K562 (cell line): ENCODE results near the gene ZFYVE16. TPM values are rescaled to one million over a fixed set of nuclear protein-coding genes. Genes with fewer than 3 reads are reported as not detected.
"Not testable (repeated sequence)": the region's sequence is repeated elsewhere in the genome, so short reads cannot be mapped to it uniquely, and the experiment has no call there.

Experiments
- ATAC-seq: fragments of 200-7000 bp; cut with Tn5 transposase; 3 replicates; pipeline ENCODE4 v1.9.1; 2020; ENCODE audit warnings: moderate library complexity
- BruUV-seq: library from RNA; stranded (reverse); fragments of 400-500 nt; replicated peaks from 2 replicates; lab custom pipeline; 2021; lab: Mats Ljungman, UMichigan
- CTCF ChIA-PET: fragments of 300-600 bp; formaldehyde crosslinking; extraction: SDS; loops from one replicate; lab custom pipeline; 2021; ENCODE audit warnings: low intra/inter-chr PET ratio; lab: Yijun Ruan, JAX
- POLR2A ChIA-PET: fragments of 300-600, 350-650 bp; sonication (Branson Sonifier 250); formaldehyde crosslinking; extraction: SDS; loops from one replicate; lab custom pipeline; 2021; ENCODE audit warnings: antibody characterized with exemption, inconsistent platforms; lab: Yijun Ruan, JAX
- DNase-seq, 4 experiments: peaks; one replicate each; pipeline versions ENCODE4 v3.0.0 to v3.0.0-alpha.2; 2011 to 2018; ENCODE audit warnings: low spot score in 3 of 4, mixed read lengths in 3 of 4; ENCODE audit errors: extremely low read depth in 1 of 4
- FAIRE-seq: peaks from 2 replicates; lab custom pipeline; 2011; peaks lifted over from hg19 to GRCh38; lab: Jason Lieb, UNC
- H2AFZ ChIP-seq: 2 replicates; pipeline ENCODE4 v1.6.0; 2011; ENCODE audit warnings: low read depth, low read length, control low read depth, inconsistent platforms
- H3K27ac ChIP-seq: fragments of 200-600 bp; 3 replicates; pipeline ENCODE4 v1.8.0; 2011; ENCODE audit warnings: low read depth, mild to moderate bottlenecking, control low read depth, inconsistent platforms, low read length, moderate library complexity, mixed read lengths; ENCODE audit errors: extremely low read depth
- H3K27me3 ChIP-seq, 2 experiments: fragments of 300-600 bp in 1 of 2; 2 replicates in 1 of 2; 3 replicates in 1 of 2; pipeline versions ENCODE4 v1.6.0 to v1.8.0; 2011; ENCODE audit warnings: inconsistent platforms in 2 of 2, low read length in 2 of 2, mild to moderate bottlenecking in 1 of 2, mixed read lengths in 1 of 2, moderate library complexity in 1 of 2; ENCODE audit not compliant: control insufficient read depth in 2 of 2, insufficient read depth in 2 of 2
- H3K36me3 ChIP-seq: fragments of 300-600 bp; 3 replicates; pipeline ENCODE4 v1.8.0; 2011; ENCODE audit warnings: mild to moderate bottlenecking, low read length, inconsistent platforms; ENCODE audit not compliant: control insufficient read depth, insufficient read depth
- H3K4me1 ChIP-seq, 2 experiments: fragments of 200-600 bp in 1 of 2; replicated peaks in 1 of 2; 2 replicates in 1 of 2; 3 replicates in 1 of 2; pipeline versions ENCODE4 v1.5.1 to v1.8.0; 2011; ENCODE audit warnings: inconsistent platforms in 2 of 2, low read length in 2 of 2, mild to moderate bottlenecking in 1 of 2, mixed read lengths in 1 of 2, moderate library complexity in 1 of 2; ENCODE audit not compliant: control insufficient read depth in 2 of 2, insufficient read depth in 2 of 2
- H3K4me2 ChIP-seq: 2 replicates; pipeline ENCODE4 v1.6.1; 2011; ENCODE audit warnings: low read length, control low read depth, inconsistent platforms, mixed read lengths; ENCODE audit not compliant: insufficient read depth
- H3K4me3 ChIP-seq: fragments of 200-600 bp; sonication (generic), shearing (Covaris generic); 2 replicates; pipeline ENCODE4 v1.5.1; 2016; ENCODE audit warnings: control low read depth, inconsistent platforms
- H3K79me2 ChIP-seq: fragments of 200-600 bp; 3 replicates; pipeline ENCODE4 v1.8.0; 2011; ENCODE audit warnings: low read length, inconsistent platforms; ENCODE audit not compliant: control insufficient read depth, insufficient read depth
- H3K9ac ChIP-seq, 2 experiments: 2 replicates each; pipeline versions ENCODE4 v1.6.0 to v1.6.1; 2011; ENCODE audit warnings: low read depth in 2 of 2, low read length in 2 of 2, control low read depth in 1 of 2, inconsistent platforms in 1 of 2, mild to moderate bottlenecking in 1 of 2, mixed read lengths in 1 of 2; ENCODE audit not compliant: insufficient read depth in 1 of 2
- H3K9me1 ChIP-seq: one replicate; pipeline ENCODE4 v1.6.0; 2011; ENCODE audit warnings: inconsistent platforms, mild to moderate bottlenecking, low read length, moderate library complexity; ENCODE audit not compliant: control insufficient read depth, insufficient read depth
- H3K9me3 ChIP-seq: replicated peaks from 2 replicates; pipeline ENCODE4 v1.5.1; 2011; ENCODE audit warnings: low read depth, low read length, inconsistent platforms; ENCODE audit not compliant: control insufficient read depth, insufficient read depth
- H4K20me1 ChIP-seq: replicated peaks from 2 replicates; pipeline ENCODE4 v1.6.1; 2011; ENCODE audit warnings: low read length, inconsistent platforms, mixed read lengths; ENCODE audit not compliant: control insufficient read depth, insufficient read depth
- CBFA2T3 ChIP-seq: fragments of 450-650 bp; IDR thresholded peaks from 2 replicates; pipeline ENCODE4 v1.6.1; 2017
- CREB1 ChIP-seq, 2 experiments: sonication (generic) in 1 of 2; formaldehyde crosslinking in 1 of 2; IDR thresholded peaks; 2 replicates each; pipeline versions ENCODE4 v1.6.1 to v1.8.0; 2012 to 2022; ENCODE audit warnings: inconsistent platforms in 1 of 2, mild to moderate bottlenecking in 1 of 2, missing genetic modification reagents in 1 of 2, moderate library complexity in 1 of 2
- DPF2 ChIP-seq: fragments of 450-650 bp; IDR thresholded peaks from 2 replicates; pipeline ENCODE4 v1.6.1; 2016
- ETV1 ChIP-seq: fragments of 450-650 bp; conservative IDR thresholded peaks from 2 replicates; pipeline ENCODE4 v1.6.1; 2016; ENCODE audit warnings: missing genetic modification characterization, control low read depth, low read depth, missing compliant biosample characterization
- FOXA3 ChIP-seq, 2 experiments: fragments of 450-650 bp in 1 of 2; sonication (generic) in 1 of 2; formaldehyde crosslinking; IDR thresholded peaks in 1 of 2; conservative IDR thresholded peaks in 1 of 2; 2 replicates each; pipeline versions ENCODE4 v1.4.0 to v1.8.0; 2020 to 2022; ENCODE audit warnings: mild to moderate bottlenecking in 2 of 2, missing genetic modification reagents in 1 of 2
- GTF2E2 ChIP-seq: fragments of 200-800 bp; sonication (Bioruptor generic); IDR thresholded peaks from 2 replicates; pipeline ENCODE4 v1.6.1; 2016; ENCODE audit warnings: missing genetic modification characterization, missing compliant biosample characterization
- NCOA2 ChIP-seq, 2 experiments: fragments of 450-650 bp; IDR thresholded peaks; 2 replicates each; pipeline ENCODE4 v1.6.1; 2018; ENCODE audit warnings: mild to moderate bottlenecking in 2 of 2, moderate library complexity in 1 of 2; ENCODE audit not compliant: partially characterized antibody in 2 of 2
- PRMT5 ChIP-seq: sonication (generic); formaldehyde crosslinking; IDR thresholded peaks from 2 replicates; pipeline ENCODE4 v1.5.0; 2020; ENCODE audit warnings: missing genetic modification reagents
- SP1 ChIP-seq: sonication (generic); formaldehyde crosslinking; IDR thresholded peaks from 2 replicates; pipeline ENCODE4 v1.8.1; 2022; ENCODE audit warnings: mild to moderate bottlenecking, missing genetic modification reagents
- TCFL5 ChIP-seq: fragments of 250-450 bp; sonication (Bioruptor Pico); conservative IDR thresholded peaks from 2 replicates; pipeline ENCODE4 v1.6.1; 2021; ENCODE audit warnings: mild to moderate bottlenecking, moderate library complexity, matching md5 sums
- WGBS: fragments of 100-300 bp; shearing (Covaris generic); methylation state at CpG from one replicate; pipeline ENCODE4 v1.1.6; 2016; ENCODE audit warnings: low coverage, mixed read lengths; ENCODE audit not compliant: insufficient coverage; ENCODE audit errors: missing lambda C conversion rate; 5-methylcytosine and 5-hydroxymethylcytosine counted together
- in situ Hi-C: fragments of 300-500 bp; cut with MboI; formaldehyde crosslinking; loops from 4 replicates; pipeline ENCODE4 v1.15.0; 2018; ENCODE audit warnings: inconsistent platforms, mixed read lengths
- intact Hi-C: fragments of 100-400 bp; cut with micrococcal nuclease; formaldehyde crosslinking; loops from 2 replicates; pipeline ENCODE4 v1.14.2; 2022
- polyA plus RNA-seq, 8 experiments: library from polyadenylated mRNA; depleted of rRNA in 4 of 8; stranded (reverse) in 5 of 8; unstranded in 3 of 8; fragments of >200 nt; fragmentation: Nextera tagmentation in 2 of 8; fragmentation: Illumina TruSeq in 1 of 8; extraction: Ambion mirVana in 2 of 8; extraction: Trizol in 1 of 8; gene quantifications; 2 replicates each; pipeline versions ENCODE4 v1.2.1 to v1.2.3, GENCODE V29; 2011 to 2014; ENCODE audit warnings: inconsistent platforms in 1 of 8, missing spikeins in 1 of 8
- total RNA-seq, 7 experiments: library from RNA; depleted of rRNA in 6 of 7; stranded (reverse); fragments of >200 nt in 6 of 7; fragmentation: Illumina TruSeq in 2 of 7; extraction: Trizol in 2 of 7; gene quantifications; 2 replicates each; pipeline versions ENCODE4 v1.2.1 to v1.2.3, GENCODE V29; 2011 to 2021; ENCODE audit warnings: low replicate concordance in 1 of 7

ZFYVE16 gene
- total and polyA plus RNA-seq, 9 of the 15 experiments (the other 6 are each of a cell fraction or from before 2014, with no cell fraction given): 6.0 to 18.9 (median 12.5) TPM

DNA sequence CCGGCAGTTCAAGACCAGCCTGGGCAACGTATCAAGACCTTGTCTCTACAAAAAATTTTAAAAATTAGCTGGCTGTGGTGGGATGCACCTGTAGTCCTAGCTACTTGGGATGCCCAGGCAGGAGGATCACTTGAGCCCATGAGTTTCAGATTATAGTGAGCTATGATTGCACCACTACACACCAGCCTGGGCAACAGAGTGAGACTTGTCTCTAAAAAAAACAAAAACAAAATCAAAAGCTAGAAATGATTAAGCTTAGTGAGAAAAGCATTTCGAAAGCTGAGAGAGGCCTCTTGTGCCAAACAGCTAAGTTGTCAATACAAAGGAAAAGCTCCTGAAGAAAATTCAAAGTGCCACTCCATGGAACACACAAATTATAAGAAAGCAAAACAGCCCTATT lies 84.9 kb downstream of the ZFYVE16 start:
- H3K9ac ChIP-seq: no peak overlapping the region
- intact Hi-C loops (no loop called here), in situ Hi-C loops (no loop called here)
- H3K79me2 ChIP-seq: no peaks in the 10 kb centered on the region
- BruUV-seq: no TSS peak
- peaks cover 13 to 14% of the 10 kb centered on the region in 2 experiments; a peak in 4 of 5 replicates for H3K27me3 ChIP-seq
- ChIA-PET POLR2A (no interaction called here), CTCF (no interaction called here)
- no peak for FAIRE-seq
- H3K4me1 ChIP-seq: peaks cover 0 to 7% of the 10 kb centered on the region in 2 experiments; a peak in 2 of 5 replicates
- no peak overlapping the region for H3K4me3 ChIP-seq
- no peaks in the 10 kb centered on the region for H3K36me3 ChIP-seq
- H3K4me2 ChIP-seq: no peak overlapping the region
- no peak for DNase-seq
- no peaks in the 10 kb centered on the region for H3K9me3 ChIP-seq
- H3K27ac ChIP-seq: no peak overlapping the region
- TF ChIP-seq FOXA3 (CRISPR knock-in tag; conservative IDR thresholded peaks at IDR 0.05 in 1 of 2, IDR thresholded peaks at IDR 0.05 in 1 of 2) (no peak), DPF2 (no peak), TCFL5 (CRISPR knock-in tag) (no peak), GTF2E2 (no peak), PRMT5 (CRISPR knock-in tag) (no peak), CBFA2T3 (no peak), NCOA2 (IDR thresholded peaks at IDR 0.05; ENCODE audit: partially characterized antibody in 2 of 2) (no peak), ETV1 (no peak), SP1 (CRISPR knock-in tag) (no peak), CREB1 (IDR thresholded peaks at IDR 0.05) (no peak), CREB1 (CRISPR knock-in tag; IDR thresholded peaks at IDR 0.05) (no peak)
- no peak overlapping the region for H2AFZ ChIP-seq
- H4K20me1 ChIP-seq: no peaks in the 10 kb centered on the region
- H3K9me1 ChIP-seq: no peaks in the 10 kb centered on the region
- WGBS: 0% methylated on average over 3 of the region's 3 CpGs
- no peak for ATAC-seq

DNA sequence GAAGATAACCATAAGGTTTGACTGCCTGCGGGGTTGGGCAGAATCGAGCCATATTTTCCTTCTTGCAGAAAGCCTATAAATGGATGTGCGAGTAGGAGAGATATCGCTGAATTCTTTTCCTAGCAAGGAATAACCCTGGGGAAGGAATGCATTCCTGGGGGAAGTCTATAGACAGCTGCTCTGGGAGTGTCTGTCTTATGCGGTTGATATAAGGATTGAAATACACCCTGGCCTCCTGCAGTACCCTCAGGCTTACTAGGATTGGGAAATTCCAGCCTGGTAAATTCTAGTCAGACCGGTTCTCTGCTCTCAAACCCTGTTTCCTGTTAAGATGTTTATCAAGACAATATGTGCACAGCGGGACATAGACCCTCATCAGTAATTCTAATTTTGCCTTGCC lies 85.6 kb downstream of the ZFYVE16 start:
- FAIRE-seq, BruUV-seq, DNase-seq, POLR2A ChIA-PET, H4K20me1 ChIP-seq, H3K4me1 ChIP-seq, in situ Hi-C loops, CTCF ChIA-PET, H3K9ac ChIP-seq, H3K9me1 ChIP-seq, H2AFZ ChIP-seq, H3K79me2 ChIP-seq, H3K36me3 ChIP-seq, intact Hi-C loops, H3K4me2 ChIP-seq, H3K4me3 ChIP-seq, H3K27ac ChIP-seq, H3K9me3 ChIP-seq, ATAC-seq: not testable (repeated sequence)
- WGBS: 13% methylated on average over 7 of the region's 7 CpGs
- peaks cover 5 to 14% of the 10 kb centered on the region in 2 experiments; a peak in 4 of 5 replicates for H3K27me3 ChIP-seq
